Cardiac fibroblast (primary cell): ENCODE data around the gene ITGB2.

Experiments used
- DNase-seq, 2 donors: peaks; one replicate each; pipeline versions ENCODE4 v3.0.0 to v3.0.0-alpha.2; 2010; ENCODE audit warnings: low read depth in 2 of 2
- H3K4me3 ChIP-seq, 2 donors: replicated peaks in 1 of 2; 1 replicate in 1 of 2; 2 replicates in 1 of 2; pipeline ENCODE4 v1.5.1; 2011; ENCODE audit warnings: low read depth in 2 of 2, low read length in 2 of 2, mild to moderate bottlenecking in 2 of 2, moderate library complexity in 1 of 2
- CTCF ChIP-seq: IDR thresholded peaks from one replicate; pipeline ENCODE4 v1.5.1; 2011; ENCODE audit warnings: low read depth, mild to moderate bottlenecking, low read length, inconsistent platforms

The ITGB2 gene

GRCh38 chr21:44903050-44903685, 17.5 kb downstream of the ITGB2 start:
- no peak for TF ChIP-seq CTCF
- no peak overlapping the region for H3K4me3 ChIP-seq
- DNase-seq, result no peak

GRCh38 chr21:44902268-44903049, 18.2 kb downstream of the ITGB2 start:
- no peak for DNase-seq
- H3K4me3 ChIP-seq, result no peak overlapping the region
- TF ChIP-seq CTCF, result no peak

DNA sequence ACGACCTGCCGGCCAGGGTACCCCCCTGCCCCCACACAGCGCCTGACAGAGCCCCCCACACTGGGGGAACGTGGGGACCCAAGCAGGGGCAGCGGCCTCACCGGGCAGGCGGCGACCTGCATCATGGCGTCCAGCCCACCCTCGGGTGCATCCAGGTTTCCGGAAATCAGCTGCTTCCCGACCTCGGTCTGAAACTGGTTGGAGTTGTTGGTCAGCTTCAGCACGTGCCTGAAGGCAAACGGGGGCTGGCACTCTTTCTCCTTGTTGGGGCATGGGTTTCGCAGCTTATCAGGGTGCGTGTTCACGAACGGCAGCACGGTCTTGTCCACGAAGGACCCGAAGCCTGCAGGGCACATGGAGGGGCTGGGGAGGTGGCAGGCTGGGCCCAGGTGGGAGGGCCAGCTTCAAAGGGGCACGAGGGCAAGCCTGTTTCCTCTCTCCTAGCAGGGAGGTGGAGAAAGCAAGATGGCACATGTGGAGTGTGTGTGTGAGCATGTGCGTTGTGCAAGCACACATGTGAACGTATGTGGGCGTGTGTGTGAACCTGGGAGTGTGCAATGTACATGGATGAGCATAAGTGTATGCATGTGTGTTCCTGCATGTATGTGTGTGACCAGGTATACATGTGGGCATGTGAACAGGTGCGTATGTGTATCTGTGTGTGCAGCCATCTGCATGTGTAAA, 19.2 kb downstream of the ITGB2 start:
- DNase-seq, result no peak
- H3K4me3 ChIP-seq, result no peak overlapping the region
- no peak for TF ChIP-seq CTCF

GRCh38 chr21:44900559-44901251, 20.0 kb downstream of the ITGB2 start:
- TF ChIP-seq CTCF, result no peak
- H3K4me3 ChIP-seq, result no peak overlapping the region
- no peak for DNase-seq

GRCh38 chr21:44899768-44900558, 20.7 kb downstream of the ITGB2 start:
- no peak for DNase-seq
- TF ChIP-seq CTCF, result no peak

More at GRCh38 chr21:44899768-44900558, 20.7 kb downstream of the ITGB2 start:
- H3K4me3 ChIP-seq, result no peak overlapping the region
